ENCODE results near the gene BCL2.

GRCh38 chr18:63096327-63096874 lies 223.2 kb downstream of the BCL2 start:
- no peak for TF ChIP-seq CTCF (conservative IDR thresholded peaks at IDR 0.05; ENCODE audit: low read depth, low read length)
- TF ChIP-seq EZH2 (IDR thresholded peaks at IDR 0.05; ENCODE audit: low read length, unreplicated experiment) = no peak
